ENCODE data around the gene AQP12B. TPM values are rescaled to one million over a fixed set of nuclear protein-coding genes. Genes with fewer than 3 reads are reported as not detected.

AQP12B gene
- total and polyA plus RNA-seq, 11 donors: not detected

GRCh38 chr2:240705204-240705791, 22.6 kb upstream of the AQP12B start:
- H3K27ac ChIP-seq: no peak overlapping the region
- intact Hi-C loops (cut with DNase I): loop anchor here in 7 of 10 donors (10.0 kb wide), 3 partner anchors 110 to 200 kb away; no protein-coding TSS in a partner anchor
- no peak overlapping the region for H3K4me3 ChIP-seq
- TF ChIP-seq, protein P1, sequence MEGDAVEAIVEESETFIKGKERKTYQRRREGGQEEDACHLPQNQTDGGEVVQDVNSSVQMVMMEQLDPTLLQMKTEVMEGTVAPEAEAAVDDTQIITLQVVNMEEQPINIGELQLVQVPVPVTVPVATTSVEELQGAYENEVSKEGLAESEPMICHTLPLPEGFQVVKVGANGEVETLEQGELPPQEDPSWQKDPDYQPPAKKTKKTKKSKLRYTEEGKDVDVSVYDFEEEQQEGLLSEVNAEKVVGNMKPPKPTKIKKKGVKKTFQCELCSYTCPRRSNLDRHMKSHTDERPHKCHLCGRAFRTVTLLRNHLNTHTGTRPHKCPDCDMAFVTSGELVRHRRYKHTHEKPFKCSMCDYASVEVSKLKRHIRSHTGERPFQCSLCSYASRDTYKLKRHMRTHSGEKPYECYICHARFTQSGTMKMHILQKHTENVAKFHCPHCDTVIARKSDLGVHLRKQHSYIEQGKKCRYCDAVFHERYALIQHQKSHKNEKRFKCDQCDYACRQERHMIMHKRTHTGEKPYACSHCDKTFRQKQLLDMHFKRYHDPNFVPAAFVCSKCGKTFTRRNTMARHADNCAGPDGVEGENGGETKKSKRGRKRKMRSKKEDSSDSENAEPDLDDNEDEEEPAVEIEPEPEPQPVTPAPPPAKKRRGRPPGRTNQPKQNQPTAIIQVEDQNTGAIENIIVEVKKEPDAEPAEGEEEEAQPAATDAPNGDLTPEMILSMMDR (IDR thresholded peaks at IDR 0.05): no peak
- TF ChIP-seq POLR2A (IDR thresholded peaks at IDR 0.05): no peak
- peaks cover 0 to 7% (median 0%) of the 10 kb centered on the region in 12 donors for H3K4me1 ChIP-seq
- DNase-seq: peak in 2 of 5 donors; percentile 22 to 40
- ATAC-seq: peak in 1 of 4 donors; percentile 41
- H3K36me3 ChIP-seq: no peaks in the 10 kb centered on the region
- no peaks in the 10 kb centered on the region for H3K9me3 ChIP-seq
- H3K27me3 ChIP-seq: peaks cover 0 to 48% (median 5%) of the 10 kb centered on the region in 9 donors
- 70 to 86% (median 76%) methylated on average over 12 of the region's 12 CpGs for WGBS, 4 donors

GRCh38 chr2:240704651-240705050, 22.0 kb upstream of the AQP12B start:
- Histone ChIP-seq H3K36me3 (no peaks in the 10 kb centered on the region), H3K27ac (no peak overlapping the region), H3K27me3 (peaks cover 0 to 45% (median 5%) of the 10 kb centered on the region in 9 donors), H3K4me1 (peaks cover 0 to 7% (median 0%) of the 10 kb centered on the region in 12 donors), H3K9me3 (no peaks in the 10 kb centered on the region), H3K4me3 (no peak overlapping the region)
- intact Hi-C loops (cut with DNase I): loop anchor here in 9 of 10 donors (5.0 to 10.0 kb wide), 4 partner anchors 110 to 200 kb away; no protein-coding TSS in a partner anchor
- no peak for TF ChIP-seq POLR2A (IDR thresholded peaks at IDR 0.05)
- TF ChIP-seq, protein P1 (IDR thresholded peaks at IDR 0.05): no peak
- DNase-seq (peak in 3 of 5 donors; percentile 10 to 29 (median 11)), ATAC-seq (no peak)
- 62 to 71% (median 71%) methylated on average over 16 to 19 of the region's 19 CpGs for WGBS, 4 donors

DNA sequence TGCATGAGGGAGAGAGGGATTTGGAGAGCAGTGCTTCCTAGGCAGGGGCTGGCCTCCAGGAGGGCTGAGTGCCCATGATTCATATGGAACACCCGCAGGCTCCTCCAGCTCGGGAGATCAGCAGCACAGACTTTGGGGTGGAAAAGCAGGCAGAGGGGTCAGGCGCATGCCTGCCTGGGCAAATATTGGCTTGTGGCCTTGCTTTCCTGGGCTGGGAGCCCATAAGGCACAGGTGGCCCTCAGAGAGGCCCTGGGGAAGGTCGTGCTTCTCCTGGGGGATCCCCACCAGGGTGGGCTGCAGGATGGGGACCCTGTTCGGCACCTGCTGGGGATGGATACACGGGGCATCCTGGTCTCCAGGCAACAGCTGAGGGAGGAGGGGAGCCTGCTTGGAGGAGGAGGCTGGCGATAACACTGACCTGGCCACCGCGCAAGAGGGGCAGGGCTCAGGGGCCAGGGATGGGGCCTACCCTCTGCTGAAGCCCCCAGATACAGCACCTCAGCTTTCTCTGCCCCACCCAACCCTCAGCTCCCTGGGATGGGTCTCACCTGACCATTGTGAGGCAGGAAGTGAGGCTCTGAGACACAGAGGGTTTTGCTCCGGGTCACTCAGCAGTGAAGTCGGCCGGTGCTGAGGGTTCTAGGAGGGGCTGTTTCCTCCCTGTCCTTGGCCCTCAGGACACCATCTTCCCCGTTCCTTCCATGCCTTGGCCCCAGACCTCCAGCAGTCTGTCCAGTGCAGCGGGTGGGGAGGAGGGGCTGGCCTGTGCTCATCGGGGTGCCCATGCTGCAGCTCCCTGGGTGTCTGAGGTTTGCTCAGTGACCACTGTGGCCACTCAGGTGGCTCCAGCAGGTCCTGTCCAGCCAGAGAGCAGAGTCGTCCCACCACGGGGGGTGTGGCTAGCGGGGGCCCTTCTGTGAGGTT, 21.0 kb upstream of the AQP12B start:
- 69 to 83% (median 75%) methylated on average over 17 to 18 of the region's 18 CpGs for WGBS, 4 donors

More for the DNA sequence above, 21.0 kb upstream of the AQP12B start:
- intact Hi-C loops (cut with DNase I): loop anchor here in 9 of 10 donors (5.0 to 10.0 kb wide), 4 partner anchors 109 to 199 kb away; no protein-coding TSS in a partner anchor
- DNase-seq: peak in 3 of 5 donors; percentile 10 to 54 (median 19)
- H3K27ac ChIP-seq: no peak overlapping the region
- no peak overlapping the region for H3K4me3 ChIP-seq
- H3K4me1 ChIP-seq: peaks cover 0 to 7% (median 0%) of the 10 kb centered on the region in 12 donors
- peaks cover 0 to 43% (median 5%) of the 10 kb centered on the region in 9 donors for H3K27me3 ChIP-seq
- no peak for TF ChIP-seq POLR2A (IDR thresholded peaks at IDR 0.05)
- TF ChIP-seq, protein P1 (IDR thresholded peaks at IDR 0.05): no peak
- no peaks in the 10 kb centered on the region for H3K36me3 ChIP-seq
- no peak for ATAC-seq
- no peaks in the 10 kb centered on the region for H3K9me3 ChIP-seq

Measured in heart left ventricle (tissue), 16 donors.